Epithelial cell of esophagus (primary cell): Measurements from ENCODE around the gene LGALS1.
A peak's percentile ranks its signal among the peaks of the same experiment; 100 is the strongest.
"Not testable (repeated sequence)": the region's sequence is repeated elsewhere in the genome, so short reads cannot be mapped to it uniquely, and the experiment has no call there.

ENCODE experiments used
- DNase-seq: peaks from one replicate; pipeline ENCODE4 v3.0.0; 2010; ENCODE audit warnings: low read depth
- H3K4me3 ChIP-seq: 2 replicates; pipeline ENCODE4 v1.5.1; 2011; ENCODE audit warnings: mild to moderate bottlenecking, low read length, control low read depth
- CTCF ChIP-seq: IDR thresholded peaks from 2 replicates; pipeline ENCODE4 v1.5.1; 2011; ENCODE audit warnings: low read depth, mild to moderate bottlenecking, low read length, control low read depth, inconsistent platforms; ENCODE audit not compliant: insufficient read depth; ENCODE audit errors: missing control alignments

The LGALS1 gene

GRCh38 chr22:37692627-37693285 lies 17.3 kb downstream of the LGALS1 start:
- no peak for DNase-seq
- no peak for TF ChIP-seq CTCF
- no peak overlapping the region for H3K4me3 ChIP-seq

GRCh38 chr22:37694131-37694530 lies 18.7 kb downstream of the LGALS1 start:
- H3K4me3 ChIP-seq, DNase-seq: not testable (repeated sequence)

GRCh38 chr22:37696260-37696656 lies 20.8 kb downstream of the LGALS1 start:
- DNase-seq: not testable (repeated sequence)
- H3K4me3 ChIP-seq: peak overlapping the region; percentile 18

- DNase-seq: peak; percentile 97
- peak within 1 kb of the TSS; percentile 18 for H3K4me3 ChIP-seq
- TF ChIP-seq CTCF: peak; percentile 33
Measured at GRCh38 chr22:37696657-37697537, 21.5 kb downstream of the LGALS1 start, which contains the start of gene TRIOBP. Gene TRIOBP, plus strand, starts transcription at chr22:37697048. Its CDS starts 4,318 bp downstream, at chr22:37701366.

GRCh38 chr22:37697538-37697835 lies 22.1 kb downstream of the LGALS1 start:
- TF ChIP-seq CTCF: no peak
- no peak for DNase-seq
- H3K4me3 ChIP-seq: no peak overlapping the region

GRCh38 chr22:37701141-37701786 lies 25.8 kb downstream of the LGALS1 start:
- H3K4me3 ChIP-seq: no peak overlapping the region
- DNase-seq: no peak
- TF ChIP-seq CTCF: no peak

- H3K4me3 ChIP-seq: no peak overlapping the region
- no peak for TF ChIP-seq CTCF
- peak; percentile 47 for DNase-seq
Measured at GRCh38 chr22:37703906-37704305, 28.5 kb downstream of the LGALS1 start.

GRCh38 chr22:37704645-37705044 lies 29.2 kb downstream of the LGALS1 start:
- no peak overlapping the region for H3K4me3 ChIP-seq
- no peak for DNase-seq
- TF ChIP-seq CTCF: no peak
